GM23338 (cell line): ENCODE measurements around the gene CPNE6. TPM values are rescaled to one million over a fixed set of nuclear protein-coding genes. Genes with fewer than 3 reads are reported as not detected.

Experiments used
- ATAC-seq: fragments of 200-7000 bp; cut with Tn5 transposase; 3 replicates; pipeline ENCODE4 v1.9.1; 2020
- DNase-seq: peaks from one replicate; pipeline ENCODE4 v3.0.0-alpha.2; 2015; ENCODE audit warnings: low spot score
- H2AFZ ChIP-seq: fragments of 200-600 bp; sonication (generic); 2 replicates; pipeline ENCODE4 v1.8.0; 2016; ENCODE audit warnings: antibody characterized with exemption, mild to moderate bottlenecking, moderate library complexity
- H3F3A ChIP-seq: fragments of 200-600 bp; sonication (generic); replicated peaks from 2 replicates; pipeline ENCODE4 v1.8.0; 2017; ENCODE audit warnings: antibody characterized with exemption, mixed run types, low read depth
- H3K27ac ChIP-seq: fragments of 200-600 bp; sonication (generic); 2 replicates; pipeline ENCODE4 v1.6.1; 2016; ENCODE audit warnings: low read depth
- H3K27me3 ChIP-seq: fragments of 200-600 bp; sonication (generic); 2 replicates; pipeline ENCODE4 v1.8.0; 2016; ENCODE audit warnings: mild to moderate bottlenecking, mixed run types, moderate library complexity; ENCODE audit not compliant: insufficient read depth
- H3K36me3 ChIP-seq: fragments of 200-600 bp; sonication (generic); 2 replicates; pipeline ENCODE4 v1.8.0; 2016; ENCODE audit warnings: mild to moderate bottlenecking; ENCODE audit not compliant: insufficient read depth
- H3K4me1 ChIP-seq: fragments of 200-600 bp; sonication (generic); 2 replicates; pipeline ENCODE4 v1.8.0; 2016; ENCODE audit warnings: mild to moderate bottlenecking, moderate library complexity; ENCODE audit not compliant: insufficient read depth
- H3K4me2 ChIP-seq: fragments of 200-600 bp; sonication (generic); 2 replicates; pipeline ENCODE4 v1.7.1; 2017; ENCODE audit warnings: mixed run types
- H3K4me3 ChIP-seq: fragments of 200-600 bp; sonication (generic); 2 replicates; pipeline ENCODE4 v1.6.1; 2016; ENCODE audit warnings: mixed run types
- H3K79me2 ChIP-seq: fragments of 200-600 bp; sonication (generic); replicated peaks from 2 replicates; pipeline ENCODE4 v1.8.0; 2017; ENCODE audit warnings: mild to moderate bottlenecking; ENCODE audit not compliant: insufficient read depth
- H3K9me2 ChIP-seq: fragments of 200-600 bp; sonication (generic); 2 replicates; pipeline ENCODE4 v1.8.0; 2017; ENCODE audit not compliant: insufficient read depth
- H4K20me1 ChIP-seq: fragments of 200-600 bp; sonication (generic); replicated peaks from 2 replicates; pipeline ENCODE4 v1.8.0; 2017; ENCODE audit warnings: mild to moderate bottlenecking; ENCODE audit not compliant: insufficient read depth
- H3K27ac Mint-ChIP-seq: 2 replicates; pipeline ENCODE4 v1.8.0; 2020; ENCODE audit warnings: inconsistent platforms, mild to moderate bottlenecking, moderate library complexity, mixed read lengths
- H3K27me3 Mint-ChIP-seq: 3 replicates; pipeline ENCODE4 v1.8.0; 2022; ENCODE audit warnings: low read depth, mild to moderate bottlenecking, moderate library complexity, mixed read lengths, inconsistent platforms; ENCODE audit not compliant: insufficient read depth, poor library complexity
- H3K36me3 Mint-ChIP-seq: 3 replicates; pipeline ENCODE4 v1.8.0; 2021; ENCODE audit warnings: low read depth, mild to moderate bottlenecking, inconsistent platforms, moderate library complexity, mixed read lengths
- H3K4me1 Mint-ChIP-seq: 3 replicates; pipeline ENCODE4 v1.8.0; 2020; ENCODE audit warnings: mild to moderate bottlenecking, inconsistent platforms, mixed read lengths
- H3K4me3 Mint-ChIP-seq: 3 replicates; pipeline ENCODE4 v1.8.0; 2021; ENCODE audit warnings: moderate library complexity, mild to moderate bottlenecking, inconsistent platforms, mixed read lengths
- H3K9me3 Mint-ChIP-seq: 3 replicates; pipeline ENCODE4 v1.8.0; 2020; ENCODE audit warnings: moderate library complexity, mild to moderate bottlenecking, inconsistent platforms, mixed read lengths
- CREB1 ChIP-seq: fragments of 250-450 bp; sonication (Bioruptor Pico); IDR thresholded peaks from 2 replicates; pipeline ENCODE4 v1.5.0; 2020; ENCODE audit warnings: low read depth, mild to moderate bottlenecking, moderate library complexity
- EZH2 ChIP-seq: fragments of 200-600 bp; sonication (generic); IDR thresholded peaks from one replicate; pipeline ENCODE4 v1.8.0; 2017; ENCODE audit warnings: antibody characterized with exemption, mild to moderate bottlenecking, low read depth; ENCODE audit not compliant: unreplicated experiment
- EZH2phosphoT487 ChIP-seq: fragments of 200-600 bp; sonication (generic); IDR thresholded peaks from one replicate; pipeline ENCODE4 v1.8.1; 2018; ENCODE audit warnings: antibody characterized with exemption; ENCODE audit not compliant: unreplicated experiment
- JUNB ChIP-seq: IDR thresholded peaks from one replicate; pipeline ENCODE4 v1.6.1; 2016; ENCODE audit warnings: antibody characterized with exemption; ENCODE audit not compliant: unreplicated experiment
- NANOG ChIP-seq: IDR thresholded peaks from 2 replicates; pipeline ENCODE4 v1.6.1; 2016; ENCODE audit warnings: antibody characterized with exemption, borderline replicate concordance
- POLR2AphosphoS5 ChIP-seq: IDR thresholded peaks from 2 replicates; pipeline ENCODE4 v1.6.1; 2016; ENCODE audit warnings: antibody characterized with exemption, low read depth
- STAT1 ChIP-seq: IDR thresholded peaks from one replicate; pipeline ENCODE4 v1.6.1; 2016; ENCODE audit warnings: antibody characterized with exemption; ENCODE audit not compliant: unreplicated experiment
- ZNF114 ChIP-seq: fragments of 250-450 bp; sonication (Bioruptor Pico); IDR thresholded peaks from 2 replicates; pipeline ENCODE4 v1.5.0; 2020; ENCODE audit warnings: mild to moderate bottlenecking, moderate library complexity
- ZNF331 ChIP-seq: fragments of 250-450 bp; sonication (Bioruptor Pico); IDR thresholded peaks from 2 replicates; pipeline ENCODE4 v1.5.0; 2020; ENCODE audit warnings: low read depth, mild to moderate bottlenecking, moderate library complexity
- polyA plus RNA-seq: library from polyadenylated mRNA; unstranded; fragments of >200 nt; fragmentation: Nextera tagmentation; extraction: Ambion mirVana; gene quantifications from 2 replicates; pipeline ENCODE4 v1.2.1, GENCODE V29; 2016
- total RNA-seq: library from RNA; depleted of rRNA; stranded (reverse); fragments of >200 nt; shearing (Covaris generic); gene quantifications from 2 replicates; pipeline ENCODE4 v1.2.3, GENCODE V29; 2014
- TF ChIP-seq, protein P1 (sequence below): fragments of 250-450 bp; sonication (Bioruptor Pico); IDR thresholded peaks from 2 replicates; pipeline ENCODE4 v1.5.0; 2020; ENCODE audit warnings: mild to moderate bottlenecking, moderate library complexity
- TF ChIP-seq, protein P2 (sequence below), 2 experiments: fragments of 200-600 bp in 1 of 2; sonication (generic) in 1 of 2; conservative IDR thresholded peaks; 2 replicates each; pipeline versions ENCODE4 v1.5.1 to v1.6.1; 2016 to 2017; ENCODE audit warnings: antibody characterized with exemption in 2 of 2, low read depth in 2 of 2, mild to moderate bottlenecking in 2 of 2, moderate library complexity in 1 of 2
- TF ChIP-seq, protein P3 (sequence below): IDR thresholded peaks from one replicate; pipeline ENCODE4 v1.6.1; 2018; ENCODE audit warnings: antibody characterized with exemption; ENCODE audit not compliant: unreplicated experiment
- TF ChIP-seq, protein P4 (sequence below): IDR thresholded peaks from 2 replicates; pipeline ENCODE4 v1.6.1; 2016; ENCODE audit warnings: antibody characterized with exemption

Gene CPNE6
- total and polyA plus RNA-seq, 2 experiments from 2014 or later, result 0.16 TPM; not detected in 1

DNA sequence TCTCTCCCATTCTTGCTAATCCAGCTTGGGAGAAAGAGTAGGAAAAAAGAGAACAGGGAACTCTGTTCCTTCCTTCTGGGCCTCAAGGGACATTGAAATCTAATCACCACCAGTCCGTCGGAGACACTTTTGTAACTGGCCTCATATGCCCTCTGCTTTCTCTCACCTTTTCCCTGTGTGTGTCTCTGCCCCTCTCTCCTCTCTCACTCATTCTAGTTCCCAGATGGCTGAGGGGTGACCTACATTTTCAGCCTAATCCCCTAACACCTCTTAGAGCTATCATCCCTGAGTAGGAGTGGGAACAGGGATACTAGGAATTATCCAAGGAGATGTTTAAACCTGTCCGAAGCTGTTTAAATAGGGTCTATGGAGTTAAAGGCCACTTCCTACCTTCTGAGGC, 13.9 kb downstream of the CPNE6 start:
- ATAC-seq, result no peak
- Mint-ChIP-seq H3K4me3 (no peak overlapping the region), H3K4me1 (peaks cover 19% of the 10 kb centered on the region), H3K9me3 (no peaks in the 10 kb centered on the region), H3K27ac (no peak overlapping the region), H3K36me3 (no peaks in the 10 kb centered on the region; the same call in 2 of the 3 replicates), H3K27me3 (peaks cover 25% of the 10 kb centered on the region)
- no peak for DNase-seq
- H3K79me2 ChIP-seq, result no peaks in the 10 kb centered on the region
- H3K27me3 ChIP-seq, result peaks cover 14% of the 10 kb centered on the region; the same call in 1 of the 2 replicates
- no peak overlapping the region for H3K4me2 ChIP-seq
- H3K9me2 ChIP-seq, result no peaks in the 10 kb centered on the region
- H3F3A ChIP-seq, result peaks cover 8% of the 10 kb centered on the region; the same call in 1 of the 2 replicates
- H3K27ac ChIP-seq, result no peak overlapping the region
- H3K36me3 ChIP-seq, result no peaks in the 10 kb centered on the region
- peaks cover 9% of the 10 kb centered on the region for H3K4me1 ChIP-seq
- no peaks in the 10 kb centered on the region for H4K20me1 ChIP-seq
- no peak overlapping the region for H3K4me3 ChIP-seq
- TF ChIP-seq, protein P1, sequence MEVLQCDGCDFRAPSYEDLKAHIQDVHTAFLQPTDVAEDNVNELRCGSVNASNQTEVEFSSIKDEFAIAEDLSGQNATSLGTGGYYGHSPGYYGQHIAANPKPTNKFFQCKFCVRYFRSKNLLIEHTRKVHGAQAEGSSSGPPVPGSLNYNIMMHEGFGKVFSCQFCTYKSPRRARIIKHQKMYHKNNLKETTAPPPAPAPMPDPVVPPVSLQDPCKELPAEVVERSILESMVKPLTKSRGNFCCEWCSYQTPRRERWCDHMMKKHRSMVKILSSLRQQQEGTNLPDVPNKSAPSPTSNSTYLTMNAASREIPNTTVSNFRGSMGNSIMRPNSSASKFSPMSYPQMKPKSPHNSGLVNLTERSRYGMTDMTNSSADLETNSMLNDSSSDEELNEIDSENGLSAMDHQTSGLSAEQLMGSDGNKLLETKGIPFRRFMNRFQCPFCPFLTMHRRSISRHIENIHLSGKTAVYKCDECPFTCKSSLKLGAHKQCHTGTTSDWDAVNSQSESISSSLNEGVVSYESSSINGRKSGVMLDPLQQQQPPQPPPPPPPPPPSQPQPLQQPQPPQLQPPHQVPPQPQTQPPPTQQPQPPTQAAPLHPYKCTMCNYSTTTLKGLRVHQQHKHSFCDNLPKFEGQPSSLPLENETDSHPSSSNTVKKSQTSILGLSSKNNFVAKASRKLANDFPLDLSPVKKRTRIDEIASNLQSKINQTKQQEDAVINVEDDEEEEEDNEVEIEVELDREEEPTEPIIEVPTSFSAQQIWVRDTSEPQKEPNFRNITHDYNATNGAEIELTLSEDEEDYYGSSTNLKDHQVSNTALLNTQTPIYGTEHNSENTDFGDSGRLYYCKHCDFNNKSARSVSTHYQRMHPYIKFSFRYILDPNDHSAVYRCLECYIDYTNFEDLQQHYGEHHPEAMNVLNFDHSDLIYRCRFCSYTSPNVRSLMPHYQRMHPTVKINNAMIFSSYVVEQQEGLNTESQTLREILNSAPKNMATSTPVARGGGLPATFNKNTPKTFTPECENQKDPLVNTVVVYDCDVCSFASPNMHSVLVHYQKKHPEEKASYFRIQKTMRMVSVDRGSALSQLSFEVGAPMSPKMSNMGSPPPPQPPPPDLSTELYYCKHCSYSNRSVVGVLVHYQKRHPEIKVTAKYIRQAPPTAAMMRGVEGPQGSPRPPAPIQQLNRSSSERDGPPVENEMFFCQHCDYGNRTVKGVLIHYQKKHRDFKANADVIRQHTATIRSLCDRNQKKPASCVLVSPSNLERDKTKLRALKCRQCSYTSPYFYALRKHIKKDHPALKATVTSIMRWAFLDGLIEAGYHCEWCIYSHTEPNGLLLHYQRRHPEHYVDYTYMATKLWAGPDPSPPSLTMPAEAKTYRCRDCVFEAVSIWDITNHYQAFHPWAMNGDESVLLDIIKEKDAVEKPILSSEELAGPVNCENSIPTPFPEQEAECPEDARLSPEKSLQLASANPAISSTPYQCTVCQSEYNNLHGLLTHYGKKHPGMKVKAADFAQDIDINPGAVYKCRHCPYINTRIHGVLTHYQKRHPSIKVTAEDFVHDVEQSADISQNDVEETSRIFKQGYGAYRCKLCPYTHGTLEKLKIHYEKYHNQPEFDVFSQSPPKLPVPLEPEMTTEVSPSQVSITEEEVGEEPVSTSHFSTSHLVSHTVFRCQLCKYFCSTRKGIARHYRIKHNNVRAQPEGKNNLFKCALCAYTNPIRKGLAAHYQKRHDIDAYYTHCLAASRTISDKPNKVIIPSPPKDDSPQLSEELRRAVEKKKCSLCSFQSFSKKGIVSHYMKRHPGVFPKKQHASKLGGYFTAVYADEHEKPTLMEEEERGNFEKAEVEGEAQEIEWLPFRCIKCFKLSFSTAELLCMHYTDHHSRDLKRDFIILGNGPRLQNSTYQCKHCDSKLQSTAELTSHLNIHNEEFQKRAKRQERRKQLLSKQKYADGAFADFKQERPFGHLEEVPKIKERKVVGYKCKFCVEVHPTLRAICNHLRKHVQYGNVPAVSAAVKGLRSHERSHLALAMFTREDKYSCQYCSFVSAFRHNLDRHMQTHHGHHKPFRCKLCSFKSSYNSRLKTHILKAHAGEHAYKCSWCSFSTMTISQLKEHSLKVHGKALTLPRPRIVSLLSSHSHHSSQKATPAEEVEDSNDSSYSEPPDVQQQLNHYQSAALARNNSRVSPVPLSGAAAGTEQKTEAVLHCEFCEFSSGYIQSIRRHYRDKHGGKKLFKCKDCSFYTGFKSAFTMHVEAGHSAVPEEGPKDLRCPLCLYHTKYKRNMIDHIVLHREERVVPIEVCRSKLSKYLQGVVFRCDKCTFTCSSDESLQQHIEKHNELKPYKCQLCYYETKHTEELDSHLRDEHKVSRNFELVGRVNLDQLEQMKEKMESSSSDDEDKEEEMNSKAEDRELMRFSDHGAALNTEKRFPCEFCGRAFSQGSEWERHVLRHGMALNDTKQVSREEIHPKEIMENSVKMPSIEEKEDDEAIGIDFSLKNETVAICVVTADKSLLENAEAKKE (CRISPR knock-in tag), result no peak
- TF ChIP-seq, protein P2, sequence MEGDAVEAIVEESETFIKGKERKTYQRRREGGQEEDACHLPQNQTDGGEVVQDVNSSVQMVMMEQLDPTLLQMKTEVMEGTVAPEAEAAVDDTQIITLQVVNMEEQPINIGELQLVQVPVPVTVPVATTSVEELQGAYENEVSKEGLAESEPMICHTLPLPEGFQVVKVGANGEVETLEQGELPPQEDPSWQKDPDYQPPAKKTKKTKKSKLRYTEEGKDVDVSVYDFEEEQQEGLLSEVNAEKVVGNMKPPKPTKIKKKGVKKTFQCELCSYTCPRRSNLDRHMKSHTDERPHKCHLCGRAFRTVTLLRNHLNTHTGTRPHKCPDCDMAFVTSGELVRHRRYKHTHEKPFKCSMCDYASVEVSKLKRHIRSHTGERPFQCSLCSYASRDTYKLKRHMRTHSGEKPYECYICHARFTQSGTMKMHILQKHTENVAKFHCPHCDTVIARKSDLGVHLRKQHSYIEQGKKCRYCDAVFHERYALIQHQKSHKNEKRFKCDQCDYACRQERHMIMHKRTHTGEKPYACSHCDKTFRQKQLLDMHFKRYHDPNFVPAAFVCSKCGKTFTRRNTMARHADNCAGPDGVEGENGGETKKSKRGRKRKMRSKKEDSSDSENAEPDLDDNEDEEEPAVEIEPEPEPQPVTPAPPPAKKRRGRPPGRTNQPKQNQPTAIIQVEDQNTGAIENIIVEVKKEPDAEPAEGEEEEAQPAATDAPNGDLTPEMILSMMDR (conservative IDR thresholded peaks at IDR 0.05; ENCODE audit: low read depth in 2 of 2), result no peak
- TF ChIP-seq ZNF114 (CRISPR knock-in tag), result no peak
- no peak for TF ChIP-seq POLR2AphosphoS5
- no peak for TF ChIP-seq STAT1
- TF ChIP-seq, protein P3, sequence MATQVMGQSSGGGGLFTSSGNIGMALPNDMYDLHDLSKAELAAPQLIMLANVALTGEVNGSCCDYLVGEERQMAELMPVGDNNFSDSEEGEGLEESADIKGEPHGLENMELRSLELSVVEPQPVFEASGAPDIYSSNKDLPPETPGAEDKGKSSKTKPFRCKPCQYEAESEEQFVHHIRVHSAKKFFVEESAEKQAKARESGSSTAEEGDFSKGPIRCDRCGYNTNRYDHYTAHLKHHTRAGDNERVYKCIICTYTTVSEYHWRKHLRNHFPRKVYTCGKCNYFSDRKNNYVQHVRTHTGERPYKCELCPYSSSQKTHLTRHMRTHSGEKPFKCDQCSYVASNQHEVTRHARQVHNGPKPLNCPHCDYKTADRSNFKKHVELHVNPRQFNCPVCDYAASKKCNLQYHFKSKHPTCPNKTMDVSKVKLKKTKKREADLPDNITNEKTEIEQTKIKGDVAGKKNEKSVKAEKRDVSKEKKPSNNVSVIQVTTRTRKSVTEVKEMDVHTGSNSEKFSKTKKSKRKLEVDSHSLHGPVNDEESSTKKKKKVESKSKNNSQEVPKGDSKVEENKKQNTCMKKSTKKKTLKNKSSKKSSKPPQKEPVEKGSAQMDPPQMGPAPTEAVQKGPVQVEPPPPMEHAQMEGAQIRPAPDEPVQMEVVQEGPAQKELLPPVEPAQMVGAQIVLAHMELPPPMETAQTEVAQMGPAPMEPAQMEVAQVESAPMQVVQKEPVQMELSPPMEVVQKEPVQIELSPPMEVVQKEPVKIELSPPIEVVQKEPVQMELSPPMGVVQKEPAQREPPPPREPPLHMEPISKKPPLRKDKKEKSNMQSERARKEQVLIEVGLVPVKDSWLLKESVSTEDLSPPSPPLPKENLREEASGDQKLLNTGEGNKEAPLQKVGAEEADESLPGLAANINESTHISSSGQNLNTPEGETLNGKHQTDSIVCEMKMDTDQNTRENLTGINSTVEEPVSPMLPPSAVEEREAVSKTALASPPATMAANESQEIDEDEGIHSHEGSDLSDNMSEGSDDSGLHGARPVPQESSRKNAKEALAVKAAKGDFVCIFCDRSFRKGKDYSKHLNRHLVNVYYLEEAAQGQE, result no peak
- TF ChIP-seq NANOG, result no peak
- TF ChIP-seq EZH2, result no peak
- no peak for TF ChIP-seq JUNB
- TF ChIP-seq ZNF331 (CRISPR knock-in tag), result no peak
- TF ChIP-seq, protein P4, sequence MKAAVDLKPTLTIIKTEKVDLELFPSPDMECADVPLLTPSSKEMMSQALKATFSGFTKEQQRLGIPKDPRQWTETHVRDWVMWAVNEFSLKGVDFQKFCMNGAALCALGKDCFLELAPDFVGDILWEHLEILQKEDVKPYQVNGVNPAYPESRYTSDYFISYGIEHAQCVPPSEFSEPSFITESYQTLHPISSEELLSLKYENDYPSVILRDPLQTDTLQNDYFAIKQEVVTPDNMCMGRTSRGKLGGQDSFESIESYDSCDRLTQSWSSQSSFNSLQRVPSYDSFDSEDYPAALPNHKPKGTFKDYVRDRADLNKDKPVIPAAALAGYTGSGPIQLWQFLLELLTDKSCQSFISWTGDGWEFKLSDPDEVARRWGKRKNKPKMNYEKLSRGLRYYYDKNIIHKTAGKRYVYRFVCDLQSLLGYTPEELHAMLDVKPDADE, result no peak
- no peak for TF ChIP-seq CREB1
- no peak for TF ChIP-seq EZH2phosphoT487
- no peak overlapping the region for H2AFZ ChIP-seq
